ENCODE results near the gene CFAP97. TPM values are rescaled to one million over a fixed set of nuclear protein-coding genes. Genes with fewer than 3 reads are reported as not detected.
A peak's percentile ranks its signal among the peaks of the same experiment; 100 is the strongest.

The CFAP97 gene
- total and polyA plus RNA-seq, 8 donors, result 4.8 to 39.8 (median 14.9) TPM

DNA sequence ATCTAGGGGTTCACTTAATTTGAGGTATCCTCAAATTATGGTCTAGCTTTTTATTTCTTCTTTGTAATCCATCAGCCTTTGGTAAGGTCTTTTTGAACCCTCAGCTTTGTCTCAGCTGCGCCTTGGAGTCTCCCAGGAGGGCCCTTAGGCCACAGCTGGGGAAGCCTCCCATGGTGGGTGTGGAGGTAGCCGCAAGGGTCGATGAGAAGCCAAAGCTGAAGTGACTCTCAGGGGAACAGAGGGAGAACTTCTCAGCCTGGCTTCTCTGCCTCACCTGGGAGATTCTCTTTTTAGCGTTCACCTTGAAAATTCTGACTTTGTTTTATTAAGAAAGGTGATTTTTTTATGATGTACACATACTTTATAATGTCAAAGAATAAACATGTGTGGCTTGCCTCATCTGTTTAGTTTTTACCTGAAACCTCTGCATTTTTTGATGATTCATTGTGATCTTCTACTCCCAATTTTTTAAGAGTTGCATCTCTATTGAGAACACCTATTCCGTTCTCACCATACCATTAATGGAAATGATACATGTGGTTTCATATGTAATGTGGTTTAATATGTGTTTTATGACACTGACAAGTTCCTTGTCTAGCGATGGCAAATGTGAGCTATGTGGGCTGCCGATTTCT is 86.4 kb downstream of the CFAP97 start:
- H3K4me3 ChIP-seq, result no peak overlapping the region
- no peaks in the 10 kb centered on the region for H3K9me3 ChIP-seq
- no peaks in the 10 kb centered on the region for H3K27me3 ChIP-seq
- H3K4me1 ChIP-seq, result peaks cover 3 to 23% (median 11%) of the 10 kb centered on the region in 4 donors
- H3K36me3 ChIP-seq, result no peaks in the 10 kb centered on the region
- TF ChIP-seq POLR2AphosphoS5 (IDR thresholded peaks at IDR 0.05), result no peak
- WGBS, 5 donors, result 85 to 93% (median 90%) methylated on average over 7 of the region's 7 CpGs
- DNase-seq, result no peak
- intact Hi-C loops (cut with DNase I; ENCODE audit: low total_unique reads), result no loop called here
- H3K27ac ChIP-seq, result no peak overlapping the region

DNA sequence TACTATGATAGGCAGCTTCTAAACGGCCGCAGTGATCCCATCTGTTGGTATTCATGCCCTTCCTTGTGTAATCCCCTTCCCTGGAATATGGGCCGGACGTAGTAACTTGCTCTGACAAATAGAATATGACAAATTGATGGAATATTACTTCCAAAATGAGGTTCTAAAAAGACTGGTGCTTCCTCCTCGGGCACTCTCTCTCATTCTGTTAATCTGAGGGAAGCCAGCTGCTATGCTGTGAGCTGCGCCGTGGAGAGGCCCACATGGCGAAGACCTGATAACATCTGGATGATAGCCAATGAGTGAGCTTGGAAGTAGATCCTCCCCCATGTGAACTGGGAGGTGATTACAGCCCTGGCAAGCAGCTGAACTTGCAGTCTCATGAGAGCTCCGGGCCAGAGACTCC is 88.0 kb downstream of the CFAP97 start:
- H3K27me3 ChIP-seq, result no peaks in the 10 kb centered on the region
- peak overlapping the region; percentile 45 to 63 (median 62) for H3K27ac ChIP-seq
- 11 to 20% (median 16%) methylated on average over 9 of the region's 9 CpGs for WGBS, 5 donors
- H3K36me3 ChIP-seq, result no peaks in the 10 kb centered on the region
- no peak for TF ChIP-seq EP300 (IDR thresholded peaks at IDR 0.05)
- TF ChIP-seq POLR2AphosphoS5 (IDR thresholded peaks at IDR 0.05), result peak; percentile 63 to 87 (median 66)
- TF ChIP-seq, protein P1, sequence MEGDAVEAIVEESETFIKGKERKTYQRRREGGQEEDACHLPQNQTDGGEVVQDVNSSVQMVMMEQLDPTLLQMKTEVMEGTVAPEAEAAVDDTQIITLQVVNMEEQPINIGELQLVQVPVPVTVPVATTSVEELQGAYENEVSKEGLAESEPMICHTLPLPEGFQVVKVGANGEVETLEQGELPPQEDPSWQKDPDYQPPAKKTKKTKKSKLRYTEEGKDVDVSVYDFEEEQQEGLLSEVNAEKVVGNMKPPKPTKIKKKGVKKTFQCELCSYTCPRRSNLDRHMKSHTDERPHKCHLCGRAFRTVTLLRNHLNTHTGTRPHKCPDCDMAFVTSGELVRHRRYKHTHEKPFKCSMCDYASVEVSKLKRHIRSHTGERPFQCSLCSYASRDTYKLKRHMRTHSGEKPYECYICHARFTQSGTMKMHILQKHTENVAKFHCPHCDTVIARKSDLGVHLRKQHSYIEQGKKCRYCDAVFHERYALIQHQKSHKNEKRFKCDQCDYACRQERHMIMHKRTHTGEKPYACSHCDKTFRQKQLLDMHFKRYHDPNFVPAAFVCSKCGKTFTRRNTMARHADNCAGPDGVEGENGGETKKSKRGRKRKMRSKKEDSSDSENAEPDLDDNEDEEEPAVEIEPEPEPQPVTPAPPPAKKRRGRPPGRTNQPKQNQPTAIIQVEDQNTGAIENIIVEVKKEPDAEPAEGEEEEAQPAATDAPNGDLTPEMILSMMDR (IDR thresholded peaks at IDR 0.05), result no peak
- TF ChIP-seq POLR2A (IDR thresholded peaks at IDR 0.05), result no peak
- H3K9me3 ChIP-seq, result no peaks in the 10 kb centered on the region
- intact Hi-C loops (cut with DNase I; ENCODE audit: low total_unique reads), result no loop called here
- peaks cover 6 to 39% (median 22%) of the 10 kb centered on the region in 4 donors for H3K4me1 ChIP-seq
- H3K4me3 ChIP-seq, result no peak overlapping the region
- peak; percentile 82 to 89 for DNase-seq

DNA sequence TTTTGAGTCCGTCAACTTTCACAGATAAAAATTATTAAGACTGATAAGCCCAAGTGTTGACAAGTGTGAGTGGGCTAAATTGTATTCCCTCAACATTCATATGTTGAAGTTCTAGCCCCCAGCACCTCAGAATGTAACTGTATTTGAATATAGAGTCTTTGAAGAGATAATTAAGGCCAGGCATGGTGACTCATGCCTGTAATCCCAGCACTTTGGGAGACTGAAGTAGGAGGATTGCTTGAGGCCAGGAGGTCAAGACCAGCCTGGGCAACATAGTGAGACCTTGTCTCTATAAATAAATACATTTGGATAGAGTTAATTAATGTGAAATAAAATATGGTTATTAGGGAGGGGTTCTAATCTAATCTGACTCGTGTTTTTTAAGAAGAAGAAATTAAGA is 90.5 kb downstream of the CFAP97 start:
- 43 to 70% (median 54%) methylated on average over 2 of the region's 2 CpGs for WGBS, 5 donors

DNA sequence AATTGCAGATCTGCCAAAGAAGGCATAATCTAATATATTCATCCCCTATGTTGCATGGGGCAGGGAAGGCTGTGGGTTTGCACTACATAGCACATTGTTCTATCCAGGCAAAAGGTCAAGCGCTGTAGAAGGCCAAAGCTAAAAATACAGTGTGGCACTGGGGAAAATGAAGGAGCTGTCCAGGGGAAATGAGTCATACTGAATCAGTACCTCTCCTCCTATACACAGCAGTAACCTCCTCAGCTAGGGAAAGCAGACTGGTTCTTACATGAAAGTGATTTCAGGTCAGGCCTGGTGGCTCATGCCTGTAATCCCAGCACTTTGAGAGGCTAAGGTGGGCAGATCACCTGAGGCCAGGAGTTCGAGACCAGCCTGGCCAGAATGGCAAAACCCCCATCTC is 91.7 kb downstream of the CFAP97 start:
- Histone ChIP-seq H3K27ac (peak overlapping the region; percentile 47 to 83 (median 80)), H3K27me3 (no peaks in the 10 kb centered on the region), H3K4me3 (no peak overlapping the region), H3K36me3 (no peaks in the 10 kb centered on the region), H3K4me1 (peaks cover 19 to 68% (median 46%) of the 10 kb centered on the region in 4 donors), H3K9me3 (no peaks in the 10 kb centered on the region)
- peak; percentile 58 to 76 for DNase-seq
- 51 to 75% (median 65%) methylated on average over 2 of the region's 2 CpGs for WGBS, 5 donors
- no peak for TF ChIP-seq POLR2A (IDR thresholded peaks at IDR 0.05)
- TF ChIP-seq EP300 (IDR thresholded peaks at IDR 0.05), result no peak
- peak; percentile 59 to 89 (median 70) for TF ChIP-seq POLR2AphosphoS5 (IDR thresholded peaks at IDR 0.05)
- TF ChIP-seq, protein P1 (IDR thresholded peaks at IDR 0.05), result no peak
- intact Hi-C loops (cut with DNase I; ENCODE audit: low total_unique reads), result no loop called here

More for the DNA sequence above, 90.5 kb downstream of the CFAP97 start:
- Histone ChIP-seq H3K27me3 (no peaks in the 10 kb centered on the region), H3K9me3 (no peaks in the 10 kb centered on the region), H3K36me3 (no peaks in the 10 kb centered on the region), H3K4me1 (peaks cover 19 to 61% (median 42%) of the 10 kb centered on the region in 4 donors), H3K4me3 (no peak overlapping the region), H3K27ac (peak overlapping the region in 3 of 5 donors; percentile 80 to 83 (median 82))
- intact Hi-C loops (cut with DNase I; ENCODE audit: low total_unique reads), result no loop called here
- TF ChIP-seq, protein P1 (IDR thresholded peaks at IDR 0.05), result no peak
- no peak for TF ChIP-seq POLR2AphosphoS5 (IDR thresholded peaks at IDR 0.05)
- TF ChIP-seq EP300 (IDR thresholded peaks at IDR 0.05), result no peak
- TF ChIP-seq POLR2A (IDR thresholded peaks at IDR 0.05), result no peak
- no peak for DNase-seq

DNA sequence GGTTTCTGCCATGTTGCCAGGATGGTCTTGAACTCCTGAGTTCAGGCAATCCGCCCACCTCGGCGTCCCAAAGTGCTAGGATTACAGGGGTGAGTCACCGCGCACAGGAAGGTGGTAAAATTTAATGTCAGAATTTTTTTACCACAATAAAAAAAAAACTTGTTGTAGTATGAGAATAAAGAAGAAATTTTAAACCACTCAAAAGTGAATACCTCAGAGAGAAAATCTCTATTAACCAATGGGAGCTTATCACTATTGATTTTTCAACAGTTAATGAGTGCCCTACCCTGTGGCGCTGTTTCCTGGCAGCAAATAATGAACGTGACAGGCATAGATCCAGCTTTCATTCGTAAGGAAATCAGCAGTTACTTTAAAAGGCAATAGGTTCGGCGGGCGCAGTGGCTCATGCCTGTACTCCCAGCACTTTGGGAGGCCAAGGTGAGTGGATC is 93.4 kb downstream of the CFAP97 start:
- Histone ChIP-seq H3K27me3 (no peaks in the 10 kb centered on the region), H3K9me3 (no peaks in the 10 kb centered on the region), H3K36me3 (no peaks in the 10 kb centered on the region), H3K27ac (peak overlapping the region; percentile 63 to 83 (median 80)), H3K4me1 (peaks cover 19 to 58% (median 41%) of the 10 kb centered on the region in 4 donors), H3K4me3 (no peak overlapping the region)
- intact Hi-C loops (cut with DNase I; ENCODE audit: low total_unique reads), result no loop called here
- TF ChIP-seq EP300 (IDR thresholded peaks at IDR 0.05) (no peak), POLR2AphosphoS5 (IDR thresholded peaks at IDR 0.05) (peak in 2 of 3 donors; percentile 16 to 56)
- TF ChIP-seq, protein P1 (IDR thresholded peaks at IDR 0.05), result no peak
- peak; percentile 35 to 76 for DNase-seq
- WGBS, 5 donors, result 39 to 67% (median 48%) methylated on average over 11 of the region's 11 CpGs

All from stomach (tissue), 9 donors.